BLaER1 (cell line): Measurements from ENCODE around the gene NHLH2.

ENCODE experiments used
- H3K27ac ChIP-seq: shearing (Covaris generic); formaldehyde crosslinking; 2 replicates; pipeline ENCODE4 v1.8.1; 2022
- H3K27me3 ChIP-seq: shearing (Covaris generic); formaldehyde crosslinking; 2 replicates; pipeline ENCODE4 v1.8.1; 2022
- H3K36me3 ChIP-seq: shearing (Covaris generic); formaldehyde crosslinking; 2 replicates; pipeline ENCODE4 v1.8.1; 2022
- H3K4me1 ChIP-seq: shearing (Covaris generic); formaldehyde crosslinking; 2 replicates; pipeline ENCODE4 v1.8.1; 2022
- H3K4me2 ChIP-seq: shearing (Covaris generic); formaldehyde crosslinking; 2 replicates; pipeline ENCODE4 v1.8.1; 2022
- H3K4me3 ChIP-seq: shearing (Covaris generic); formaldehyde crosslinking; 2 replicates; pipeline ENCODE4 v1.8.1; 2022
- H3K9ac ChIP-seq: shearing (Covaris generic); formaldehyde crosslinking; 2 replicates; pipeline ENCODE4 v1.8.1; 2022
- H3K9me3 ChIP-seq: shearing (Covaris generic); formaldehyde crosslinking; 2 replicates; pipeline ENCODE4 v1.8.1; 2022
- H4K20me1 ChIP-seq: shearing (Covaris generic); formaldehyde crosslinking; 2 replicates; pipeline ENCODE4 v1.8.1; 2022
- Cebpa-rat ChIP-seq: shearing (Covaris generic); IDR thresholded peaks from 2 replicates; pipeline ENCODE4 v1.8.1; 2022

Gene NHLH2

GRCh38 chr1:115828101-115829022 is 12.6 kb downstream of the NHLH2 start:
- H3K4me3 ChIP-seq = no peak overlapping the region
- no peak overlapping the region for H3K9ac ChIP-seq
- no peaks in the 10 kb centered on the region for H3K36me3 ChIP-seq
- H4K20me1 ChIP-seq = no peaks in the 10 kb centered on the region
- H3K9me3 ChIP-seq = no peaks in the 10 kb centered on the region; the same call in 1 of the 2 replicates
- H3K4me1 ChIP-seq = no peaks in the 10 kb centered on the region
- TF ChIP-seq Cebpa-rat = no peak
- no peak overlapping the region for H3K4me2 ChIP-seq
- no peaks in the 10 kb centered on the region for H3K27me3 ChIP-seq
- no peak overlapping the region for H3K27ac ChIP-seq

- Histone ChIP-seq H3K27me3 (no peaks in the 10 kb centered on the region), H3K4me2 (no peak overlapping the region), H3K27ac (no peak overlapping the region), H3K9me3 (no peaks in the 10 kb centered on the region; the same call in 1 of the 2 replicates), H3K9ac (no peak overlapping the region), H3K4me1 (no peaks in the 10 kb centered on the region), H3K4me3 (no peak overlapping the region), H4K20me1 (no peaks in the 10 kb centered on the region), H3K36me3 (no peaks in the 10 kb centered on the region)
- no peak for TF ChIP-seq Cebpa-rat
Observed at GRCh38 chr1:115827452-115828044, 13.4 kb downstream of the NHLH2 start.

- no peak overlapping the region for H3K9ac ChIP-seq
- H3K27ac ChIP-seq = no peak overlapping the region
- H4K20me1 ChIP-seq = no peaks in the 10 kb centered on the region
- no peaks in the 10 kb centered on the region for H3K36me3 ChIP-seq
- H3K4me3 ChIP-seq = no peak overlapping the region
- no peak for TF ChIP-seq Cebpa-rat
- no peaks in the 10 kb centered on the region; the same call in 1 of the 2 replicates for H3K9me3 ChIP-seq
- H3K4me2 ChIP-seq = no peak overlapping the region
- no peaks in the 10 kb centered on the region for H3K4me1 ChIP-seq
- no peaks in the 10 kb centered on the region for H3K27me3 ChIP-seq
Observed at GRCh38 chr1:115826628-115827027, 14.3 kb downstream of the NHLH2 start.

GRCh38 chr1:115822117-115822516 is 18.8 kb downstream of the NHLH2 start:
- no peaks in the 10 kb centered on the region for H3K27me3 ChIP-seq
- no peak overlapping the region for H3K9ac ChIP-seq

GRCh38 chr1:115815694-115816093 is 25.2 kb downstream of the NHLH2 start:
- Histone ChIP-seq H3K9me3 (no peaks in the 10 kb centered on the region), H3K9ac (no peak overlapping the region)

More at GRCh38 chr1:115822117-115822516, 18.8 kb downstream of the NHLH2 start:
- Histone ChIP-seq H3K4me1 (no peaks in the 10 kb centered on the region), H3K36me3 (no peaks in the 10 kb centered on the region), H3K4me3 (no peak overlapping the region), H4K20me1 (no peaks in the 10 kb centered on the region), H3K4me2 (no peak overlapping the region), H3K9me3 (no peaks in the 10 kb centered on the region), H3K27ac (no peak overlapping the region)
- no peak for TF ChIP-seq Cebpa-rat

GRCh38 chr1:115814685-115815398 is 26.1 kb downstream of the NHLH2 start:
- H3K36me3 ChIP-seq = no peaks in the 10 kb centered on the region
- H3K4me1 ChIP-seq = no peaks in the 10 kb centered on the region
- H4K20me1 ChIP-seq = no peaks in the 10 kb centered on the region
- no peaks in the 10 kb centered on the region for H3K9me3 ChIP-seq
- no peak overlapping the region for H3K9ac ChIP-seq
- H3K27ac ChIP-seq = no peak overlapping the region
- no peak overlapping the region for H3K4me2 ChIP-seq
- no peaks in the 10 kb centered on the region for H3K27me3 ChIP-seq
- H3K4me3 ChIP-seq = no peak overlapping the region
- no peak for TF ChIP-seq Cebpa-rat

More at GRCh38 chr1:115815694-115816093, 25.2 kb downstream of the NHLH2 start:
- TF ChIP-seq Cebpa-rat = no peak
- H3K4me3 ChIP-seq = no peak overlapping the region
- no peaks in the 10 kb centered on the region for H3K36me3 ChIP-seq
- no peak overlapping the region for H3K4me2 ChIP-seq
- no peak overlapping the region for H3K27ac ChIP-seq
- no peaks in the 10 kb centered on the region for H3K4me1 ChIP-seq
- H4K20me1 ChIP-seq = no peaks in the 10 kb centered on the region
- no peaks in the 10 kb centered on the region for H3K27me3 ChIP-seq

GRCh38 chr1:115813727-115814126 is 27.2 kb downstream of the NHLH2 start:
- no peaks in the 10 kb centered on the region for H4K20me1 ChIP-seq
- H3K4me2 ChIP-seq = no peak overlapping the region
- no peaks in the 10 kb centered on the region for H3K9me3 ChIP-seq
- H3K4me1 ChIP-seq = no peaks in the 10 kb centered on the region
- no peak overlapping the region for H3K27ac ChIP-seq
- no peak overlapping the region for H3K4me3 ChIP-seq
- no peak overlapping the region for H3K9ac ChIP-seq
- no peak for TF ChIP-seq Cebpa-rat
- no peaks in the 10 kb centered on the region for H3K36me3 ChIP-seq
- no peaks in the 10 kb centered on the region for H3K27me3 ChIP-seq

GRCh38 chr1:115811140-115811828 is 29.6 kb downstream of the NHLH2 start:
- Histone ChIP-seq H3K36me3 (no peaks in the 10 kb centered on the region), H3K4me2 (no peak overlapping the region), H3K9ac (no peak overlapping the region), H3K27me3 (no peaks in the 10 kb centered on the region), H3K9me3 (no peaks in the 10 kb centered on the region), H4K20me1 (no peaks in the 10 kb centered on the region), H3K27ac (no peak overlapping the region), H3K4me3 (no peak overlapping the region), H3K4me1 (no peaks in the 10 kb centered on the region)
- no peak for TF ChIP-seq Cebpa-rat

GRCh38 chr1:115810609-115811008 is 30.3 kb downstream of the NHLH2 start:
- Histone ChIP-seq H3K27me3 (no peaks in the 10 kb centered on the region), H4K20me1 (no peaks in the 10 kb centered on the region), H3K9ac (no peak overlapping the region), H3K9me3 (no peaks in the 10 kb centered on the region), H3K4me2 (no peak overlapping the region), H3K4me1 (no peaks in the 10 kb centered on the region), H3K27ac (no peak overlapping the region), H3K36me3 (no peaks in the 10 kb centered on the region), H3K4me3 (no peak overlapping the region)
- TF ChIP-seq Cebpa-rat = no peak
